HG02840 (cell line): ENCODE results near the gene VAV2.
"Not testable (repeated sequence)": the region's sequence is repeated elsewhere in the genome, so short reads cannot be mapped to it uniquely, and the experiment has no call there.

Experiments
- ATAC-seq: cut with Tn5 transposase; IDR thresholded peaks from one replicate; pipeline ENCODE4 v1.9.1; 2021; ENCODE audit warnings: mild to moderate bottlenecking, moderate library complexity, moderate number of reproducible peaks; ENCODE audit not compliant: unreplicated experiment, low FRiP score

Gene VAV2

DNA sequence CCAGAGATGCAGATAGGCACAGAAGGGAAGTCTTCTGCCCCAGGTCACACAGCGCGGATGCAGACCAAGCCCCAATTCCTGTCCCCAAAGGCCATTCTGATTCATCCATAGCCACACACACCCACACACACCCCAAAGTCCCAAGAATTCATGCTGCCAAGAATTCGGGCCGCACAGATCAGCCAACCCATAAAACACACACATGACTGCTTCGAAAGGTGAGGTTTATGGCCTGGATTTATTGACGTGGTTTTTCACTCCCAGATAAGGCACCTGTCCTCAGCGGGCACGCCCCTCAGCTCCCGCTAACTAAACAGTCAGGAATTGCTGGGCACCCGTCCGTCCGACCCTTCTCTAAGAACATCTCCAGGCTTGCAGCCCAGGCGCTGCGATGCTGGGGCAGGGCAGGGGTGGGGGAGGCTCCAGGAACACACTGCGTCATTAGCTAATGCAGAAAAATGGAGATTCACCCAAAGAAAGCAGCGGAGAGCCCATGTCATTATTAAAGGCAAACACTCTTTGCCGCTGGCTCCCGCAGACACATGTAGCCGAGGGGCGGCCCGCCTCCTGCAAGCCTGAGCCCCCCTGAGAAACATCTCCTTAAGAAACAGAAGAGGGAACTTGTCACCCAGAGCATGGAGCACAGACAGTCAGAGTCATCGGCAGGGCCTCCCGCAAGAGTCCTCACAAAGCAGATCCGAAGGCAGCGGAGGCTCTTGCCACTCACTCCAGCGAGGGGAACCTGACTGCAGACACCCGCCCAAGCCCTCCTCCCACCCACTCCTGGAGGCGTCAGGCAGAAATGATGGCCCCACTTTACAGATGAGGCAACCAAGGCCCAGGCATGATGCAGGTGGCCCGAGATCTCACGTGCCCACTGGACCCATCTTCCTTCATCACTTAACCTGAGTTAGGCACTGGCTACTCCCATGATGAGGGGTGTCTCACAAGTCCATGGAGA lies 19.9 kb downstream of the VAV2 start:
- no peak for ATAC-seq

DNA sequence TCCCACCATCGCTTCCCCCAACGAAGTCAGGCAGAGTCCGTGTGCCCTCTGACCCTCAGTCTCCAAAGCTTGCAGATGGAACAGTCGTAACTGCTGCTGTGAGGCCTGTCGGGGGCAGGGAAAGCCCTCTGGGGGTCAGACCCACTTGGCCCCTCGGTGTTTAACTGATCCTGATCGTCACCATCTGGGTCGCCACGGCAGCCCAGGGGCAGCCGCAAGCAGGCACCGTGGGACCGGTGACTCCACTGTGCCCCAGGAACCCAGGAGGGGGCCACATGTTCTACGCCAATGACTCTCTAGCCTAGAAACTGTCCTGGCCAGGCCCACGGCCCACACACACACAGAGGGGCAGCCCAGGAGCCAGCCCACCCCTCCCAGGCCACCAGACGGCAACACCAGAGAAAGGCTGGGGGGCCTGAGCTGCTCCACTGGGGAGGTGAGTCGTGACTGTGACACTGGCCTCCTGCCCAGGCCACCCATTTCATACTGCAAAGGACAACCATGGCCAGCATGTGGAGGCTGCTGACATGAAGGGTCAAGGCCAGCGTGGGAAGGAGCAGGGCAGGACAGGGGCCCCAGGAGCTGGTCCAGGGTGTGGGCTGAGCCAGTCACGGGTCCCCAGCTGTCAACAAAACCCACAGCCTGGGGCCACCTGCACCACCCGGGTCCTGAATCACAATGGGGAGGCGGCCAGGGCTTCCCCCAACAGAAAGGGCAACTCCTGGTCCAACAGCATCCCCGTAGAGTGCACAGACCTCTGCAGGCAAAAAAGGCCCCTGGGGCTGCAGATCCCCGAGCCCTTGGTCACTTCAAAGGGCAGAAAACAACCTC lies 20.8 kb downstream of the VAV2 start:
- ATAC-seq, result no peak

DNA sequence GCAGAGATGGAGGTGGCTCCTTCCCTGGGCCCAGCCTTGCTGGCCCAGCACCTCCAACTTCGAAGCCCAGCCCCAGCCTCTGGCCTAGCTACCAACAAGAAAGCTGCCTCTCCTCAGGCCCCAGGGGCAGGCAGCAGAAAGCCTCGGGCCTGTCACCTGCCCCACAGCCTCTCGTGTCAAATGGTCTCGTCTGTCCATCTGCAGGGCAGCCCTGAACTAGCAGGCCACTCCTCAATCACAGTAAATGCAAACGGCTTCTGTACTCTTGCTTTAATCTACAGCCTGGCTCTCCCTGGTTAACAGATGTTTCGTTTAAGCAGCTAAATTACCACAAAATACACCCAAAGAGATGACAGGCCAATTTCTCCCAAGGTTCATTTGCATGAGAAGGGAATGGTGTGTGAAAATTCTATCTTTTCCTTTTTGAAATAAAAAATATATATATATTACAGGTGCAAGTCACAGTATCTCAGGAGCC lies 21.5 kb downstream of the VAV2 start:
- ATAC-seq, result no peak

DNA sequence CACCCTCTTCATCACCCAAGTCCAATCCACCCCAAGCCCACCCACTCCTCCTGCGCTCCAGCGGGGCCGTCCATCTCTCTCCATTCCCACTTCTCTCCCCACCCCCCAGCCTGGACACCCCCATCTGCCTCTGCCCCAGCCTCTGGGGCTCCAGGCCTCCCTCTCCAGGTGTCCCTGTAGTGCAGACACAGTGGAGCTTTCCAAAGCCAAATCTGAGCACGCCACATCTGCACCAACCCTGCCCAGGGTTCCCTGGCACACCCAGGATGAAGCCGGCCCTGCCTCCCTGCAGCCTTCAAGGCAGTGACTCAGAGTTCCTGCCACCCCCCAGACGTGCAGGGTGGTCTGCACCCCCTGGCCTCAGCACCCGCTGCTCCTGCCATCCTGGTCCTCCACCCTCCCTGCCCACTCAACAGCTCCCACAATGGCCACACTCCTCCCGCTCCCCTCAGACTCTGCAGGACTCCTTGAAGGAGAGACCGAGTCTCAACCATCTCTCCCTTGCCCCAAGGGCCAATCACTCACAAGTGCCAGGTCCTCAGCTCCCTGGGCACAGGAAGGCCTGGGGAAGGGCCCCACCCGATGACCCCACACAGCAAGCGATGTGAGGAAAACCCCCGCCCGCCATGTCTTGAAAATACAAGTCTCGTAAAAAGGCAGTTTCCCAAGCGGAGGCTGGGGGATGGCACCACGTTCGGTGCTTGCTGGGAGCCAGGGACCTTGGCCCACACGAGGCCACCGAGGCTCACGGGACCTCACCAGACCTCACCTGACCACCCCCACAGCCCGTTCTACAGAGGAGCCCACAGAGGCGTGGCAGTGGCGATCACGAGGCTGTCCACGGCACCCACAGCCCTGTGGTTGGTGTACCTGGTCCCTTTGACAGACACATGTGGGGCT lies 22.2 kb downstream of the VAV2 start:
- no peak for ATAC-seq

DNA sequence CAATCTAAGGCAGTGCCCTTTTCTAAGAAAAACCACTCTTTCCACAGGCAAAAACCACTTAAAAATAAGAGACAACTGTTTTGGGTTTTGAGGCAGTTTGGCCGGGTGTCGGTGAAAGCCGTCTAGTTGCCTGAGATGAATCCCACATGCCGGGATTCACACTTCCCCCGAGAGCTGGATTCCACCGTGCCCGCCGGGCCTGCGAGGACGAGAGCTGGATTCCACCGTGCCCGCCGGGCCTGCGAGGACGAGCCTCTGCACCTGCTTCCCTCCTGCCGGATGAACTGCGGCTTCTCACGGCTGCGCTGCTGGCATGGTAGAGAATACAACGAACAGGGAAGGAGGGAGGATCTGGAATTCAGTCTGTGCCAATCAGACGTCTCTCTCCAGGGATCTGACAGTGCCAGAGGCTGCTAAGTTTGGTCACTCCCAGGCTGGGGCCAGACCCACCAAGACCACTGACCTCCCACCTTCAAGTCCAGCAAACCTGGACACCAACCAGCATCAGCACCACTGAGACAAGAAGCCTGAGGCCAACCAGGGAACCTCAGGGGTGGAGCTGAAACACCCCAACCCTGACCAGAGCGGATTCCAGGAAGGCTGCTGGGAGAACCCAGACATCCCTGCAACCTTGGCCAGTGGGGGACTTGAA lies 23.0 kb downstream of the VAV2 start:
- no peak for ATAC-seq

DNA sequence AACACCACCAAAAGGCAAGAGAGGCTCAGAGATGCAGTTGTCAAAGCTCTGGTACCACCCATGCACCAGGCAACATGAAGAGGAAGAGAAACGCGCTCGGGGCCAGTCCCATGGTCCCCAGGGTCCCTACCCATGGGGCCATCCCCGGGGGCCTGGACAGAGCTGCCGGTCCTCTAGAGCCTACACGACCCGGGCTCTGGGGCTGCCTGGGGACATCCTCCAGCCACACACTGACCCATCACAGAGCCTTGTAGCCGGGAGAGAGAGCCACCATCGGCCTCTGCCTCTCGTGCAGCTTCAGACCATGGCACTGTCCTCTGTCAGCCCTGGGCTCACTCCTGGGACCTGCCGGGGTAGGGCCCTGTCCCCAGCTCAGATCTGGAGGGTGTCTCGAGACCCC lies 23.7 kb downstream of the VAV2 start:
- no peak for ATAC-seq

DNA sequence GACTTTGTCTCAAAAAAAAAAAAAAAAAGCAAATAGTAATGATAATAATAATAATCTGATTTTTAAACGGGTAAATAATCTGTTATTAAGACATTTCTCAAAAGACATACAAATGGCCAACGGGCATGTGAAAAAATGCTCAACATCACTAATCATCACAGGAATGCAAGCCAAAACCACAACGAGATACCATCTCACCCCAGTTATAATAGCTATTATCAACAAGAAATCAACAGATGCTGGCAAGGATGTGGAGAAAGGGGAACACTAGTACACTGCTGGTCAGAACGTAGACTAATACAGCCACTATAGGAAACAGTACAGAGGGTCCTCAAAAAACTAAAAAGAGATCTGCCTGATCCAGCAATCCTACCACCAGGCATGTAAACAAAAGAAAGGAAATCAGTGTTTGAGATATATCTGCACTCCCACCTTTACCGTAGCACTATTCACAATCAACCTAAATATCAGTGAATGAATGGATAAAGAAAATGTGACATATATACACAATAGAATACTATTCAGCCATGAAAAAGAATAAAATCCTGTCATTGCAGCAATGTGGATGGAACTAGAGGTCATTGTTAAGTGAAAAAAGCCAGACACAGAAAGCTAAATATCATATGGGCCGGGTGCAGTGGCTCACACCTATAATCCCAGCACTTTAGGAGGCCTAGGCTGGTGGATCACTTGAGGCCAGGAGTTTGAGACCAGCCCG lies 24.9 kb downstream of the VAV2 start:
- no peak for ATAC-seq

DNA sequence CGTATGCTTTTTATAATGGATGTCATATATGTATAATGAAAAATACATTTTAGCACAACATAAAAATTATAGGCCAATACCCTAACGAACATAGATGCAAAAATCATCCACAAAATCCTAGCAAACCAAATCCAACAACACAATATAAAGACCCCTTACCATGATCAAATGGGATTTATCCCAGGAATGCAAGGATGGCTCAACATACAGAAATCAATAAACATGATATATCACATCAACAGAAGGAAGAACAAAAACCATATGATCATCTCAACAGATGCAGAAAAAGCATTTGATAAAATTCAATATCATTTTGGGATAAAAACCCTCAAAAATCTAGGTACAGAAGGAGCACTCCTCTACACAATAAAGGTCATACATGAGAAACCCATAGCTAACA lies 27.7 kb downstream of the VAV2 start:
- ATAC-seq, result no peak

DNA sequence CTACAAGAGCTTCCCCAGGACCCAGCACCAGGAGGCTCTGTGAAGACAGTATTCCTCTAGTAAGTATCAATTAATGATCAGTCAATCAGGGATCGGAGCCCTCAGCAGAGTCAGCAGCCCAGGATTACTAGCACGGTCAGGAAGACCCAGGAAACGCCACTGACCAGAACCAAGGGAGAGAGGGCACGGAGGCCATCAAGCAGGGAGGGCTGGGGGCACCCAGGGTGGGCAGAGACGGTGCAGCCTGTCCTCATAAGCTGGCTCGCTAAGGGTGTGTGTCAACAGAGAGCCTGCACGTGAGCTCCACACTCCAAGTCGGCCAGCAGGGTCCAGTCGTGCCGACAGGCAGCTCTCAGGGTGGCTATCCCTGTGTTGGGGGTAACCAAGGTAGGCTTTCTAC lies 29.0 kb downstream of the VAV2 start:
- no peak for ATAC-seq

DNA sequence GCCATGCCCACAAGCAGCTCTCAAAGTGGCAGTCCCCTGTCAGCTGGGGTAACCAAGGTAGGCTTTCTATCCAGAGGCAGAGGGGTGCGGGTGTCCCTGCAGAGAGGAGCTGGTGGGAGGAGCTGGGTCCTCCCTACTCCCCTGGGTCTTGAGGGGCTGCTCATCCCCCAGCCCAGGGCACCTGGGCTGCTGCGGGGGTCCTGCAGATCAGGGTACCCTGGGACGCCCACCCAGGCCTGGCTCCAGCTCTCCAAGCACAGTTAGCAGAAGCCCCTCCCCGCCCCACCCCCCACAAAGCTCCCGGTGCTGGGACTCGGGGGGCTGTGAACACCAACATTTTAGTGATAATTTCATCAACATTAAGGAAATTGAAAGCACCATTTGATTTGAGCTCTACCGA lies 29.8 kb downstream of the VAV2 start:
- no peak for ATAC-seq

DNA sequence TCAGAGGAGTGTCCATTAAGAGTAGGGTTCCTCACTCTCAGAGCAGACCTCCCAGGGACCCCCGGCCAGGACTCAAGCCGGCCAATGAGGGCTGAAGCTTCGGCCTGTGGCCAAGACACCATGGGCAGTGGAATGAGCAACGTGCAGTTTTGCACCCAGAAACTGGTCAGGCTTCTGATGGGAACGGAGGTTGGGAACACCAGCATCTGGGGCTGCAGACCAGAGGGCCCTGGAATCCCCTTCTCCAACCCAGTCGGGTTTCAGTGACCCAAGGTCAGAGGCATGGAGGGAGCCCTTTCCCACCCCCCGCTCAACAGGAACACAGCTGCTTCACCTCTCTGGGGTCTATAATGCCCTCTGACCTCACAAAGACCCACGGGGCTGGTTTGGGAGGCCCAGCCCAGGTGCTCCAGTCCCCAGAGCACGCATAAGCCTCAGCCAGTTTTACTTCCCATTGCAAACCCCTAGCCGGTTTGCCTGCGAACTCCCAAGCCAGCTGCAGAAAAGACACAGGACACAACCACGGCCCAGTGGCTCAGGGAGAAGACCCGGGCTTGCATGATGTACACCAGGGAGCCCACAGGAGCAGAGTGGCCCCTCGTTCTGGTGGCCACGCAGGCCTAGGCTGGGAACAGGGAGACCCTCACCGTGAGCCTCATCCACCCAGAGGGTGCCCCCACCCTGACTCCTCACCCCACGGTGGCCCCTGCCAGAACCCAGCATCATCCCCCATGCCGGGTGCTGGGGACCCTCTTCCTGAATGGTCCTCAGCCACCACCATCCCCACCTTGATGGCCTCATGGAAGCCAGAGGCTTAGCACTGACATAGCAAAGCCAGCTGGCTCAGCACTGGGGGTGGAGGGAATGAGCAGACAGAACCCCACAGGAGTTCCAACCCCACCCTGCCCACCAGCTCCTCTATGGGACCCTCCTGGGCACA lies 30.6 kb downstream of the VAV2 start:
- ATAC-seq, result no peak

DNA sequence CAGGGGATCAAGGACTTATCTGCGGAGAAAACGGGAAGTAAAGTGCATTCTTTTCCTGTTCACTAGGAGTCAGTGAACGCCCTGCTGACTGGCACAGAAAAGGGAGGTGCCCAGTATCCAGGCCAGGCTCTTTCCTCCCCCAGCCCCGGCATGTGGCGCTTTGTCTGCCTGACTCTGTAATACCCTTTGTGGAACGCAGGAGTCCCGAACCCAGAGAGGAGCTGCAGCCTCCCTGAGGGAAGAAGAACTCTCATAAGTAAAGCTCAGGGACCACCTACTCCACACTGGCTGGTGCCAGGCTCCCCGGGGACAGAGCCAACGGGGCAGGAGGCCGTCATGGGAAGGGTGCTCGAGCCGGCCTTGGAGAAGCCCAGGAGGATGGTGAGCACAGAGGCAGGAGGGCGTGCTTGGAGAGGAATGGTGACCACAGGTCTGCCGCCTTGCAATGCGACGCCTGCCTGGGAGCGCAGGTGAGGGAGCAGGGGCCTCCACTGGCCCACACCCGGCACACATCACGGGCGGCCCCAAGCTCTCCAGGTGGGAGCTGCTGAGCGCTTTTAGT lies 31.5 kb downstream of the VAV2 start:
- ATAC-seq, result no peak

DNA sequence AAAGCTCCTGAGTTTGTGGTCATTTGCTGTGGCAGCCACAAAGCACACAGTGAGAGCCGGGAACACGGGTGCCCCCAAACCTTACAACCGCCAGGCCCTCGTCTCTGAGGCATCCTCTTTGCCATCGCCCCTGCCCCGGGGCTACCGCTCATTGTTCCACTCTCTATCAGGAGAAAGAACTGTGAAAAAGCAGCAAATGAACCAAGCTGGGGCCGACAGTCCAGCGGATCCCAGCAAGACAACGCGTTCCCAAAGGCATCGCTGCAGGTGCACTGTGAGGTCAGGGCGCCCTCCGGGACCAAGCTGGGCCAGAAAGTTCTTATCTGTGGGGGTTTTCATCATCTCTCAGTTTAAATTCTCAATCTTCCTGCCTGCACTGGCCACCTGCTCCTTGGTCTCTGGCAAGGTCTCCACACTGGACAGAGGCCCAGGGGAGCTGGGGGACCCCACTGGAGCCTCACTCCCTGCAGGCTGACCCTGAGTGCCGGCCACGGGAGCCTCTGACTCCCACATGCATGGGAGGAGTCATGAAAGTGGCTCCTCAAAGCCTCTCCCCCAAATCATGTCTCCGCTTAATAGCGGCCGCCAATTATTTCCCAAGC lies 32.1 kb downstream of the VAV2 start:
- ATAC-seq, result no peak

DNA sequence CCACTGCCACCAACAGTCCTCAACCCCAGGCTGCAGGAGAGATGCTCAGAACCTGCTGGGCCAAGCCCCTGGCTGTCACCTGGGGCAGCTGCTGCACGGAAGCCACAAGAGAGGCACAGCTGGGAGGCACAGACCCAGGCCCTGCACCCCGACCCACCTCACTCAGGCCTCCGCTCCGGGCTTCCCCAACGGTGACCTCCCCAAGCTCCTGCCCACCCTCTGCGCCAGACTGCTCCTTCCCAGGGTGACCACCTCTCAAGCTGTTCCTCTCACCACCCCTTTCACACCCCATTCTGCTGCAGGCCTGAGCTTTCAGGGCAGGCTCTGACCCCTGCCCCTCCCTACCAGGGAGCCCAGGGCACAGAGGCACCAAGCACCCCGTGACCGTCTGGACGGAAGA lies 33.0 kb downstream of the VAV2 start:
- ATAC-seq, result no peak

DNA sequence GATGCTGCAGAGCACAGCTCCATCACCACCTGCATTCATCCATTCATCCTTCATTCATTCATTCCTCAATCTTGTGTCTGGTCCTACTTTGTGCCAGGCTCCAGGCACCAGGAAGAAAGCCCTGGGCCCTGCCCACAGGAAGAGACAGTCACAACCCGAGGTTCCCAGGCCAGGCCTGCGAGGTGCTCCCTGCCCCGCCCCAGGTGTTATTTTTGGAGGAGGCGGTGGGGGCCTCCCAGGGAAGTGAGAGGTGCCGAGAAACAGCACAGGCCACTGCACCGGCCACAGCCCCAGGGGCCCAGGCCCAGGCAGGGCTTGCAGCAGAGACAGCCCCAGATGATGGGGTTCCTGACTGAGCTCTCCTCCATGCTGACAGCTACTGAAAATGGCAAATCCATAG lies 33.4 kb downstream of the VAV2 start:
- ATAC-seq, result no peak

DNA sequence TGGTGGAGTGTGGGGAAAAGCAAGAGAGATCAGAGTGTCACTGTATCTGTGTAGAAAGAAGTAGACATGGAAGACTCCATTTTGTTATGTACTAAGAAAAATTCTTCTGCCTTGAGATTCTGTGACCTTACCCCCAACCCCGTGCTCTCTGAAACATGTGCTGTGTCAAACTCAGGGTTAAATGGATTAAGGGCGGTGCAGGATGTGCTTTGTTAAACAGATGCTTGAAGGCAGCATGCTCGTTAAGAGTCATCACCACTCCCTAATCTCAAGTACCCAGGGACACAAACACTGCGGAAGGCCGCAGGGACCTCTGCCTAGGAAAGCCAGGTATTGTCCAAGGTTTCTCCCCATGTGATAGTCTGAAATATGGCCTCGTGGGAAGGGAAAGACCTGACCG lies 34.4 kb downstream of the VAV2 start:
- not testable (repeated sequence) for ATAC-seq

DNA sequence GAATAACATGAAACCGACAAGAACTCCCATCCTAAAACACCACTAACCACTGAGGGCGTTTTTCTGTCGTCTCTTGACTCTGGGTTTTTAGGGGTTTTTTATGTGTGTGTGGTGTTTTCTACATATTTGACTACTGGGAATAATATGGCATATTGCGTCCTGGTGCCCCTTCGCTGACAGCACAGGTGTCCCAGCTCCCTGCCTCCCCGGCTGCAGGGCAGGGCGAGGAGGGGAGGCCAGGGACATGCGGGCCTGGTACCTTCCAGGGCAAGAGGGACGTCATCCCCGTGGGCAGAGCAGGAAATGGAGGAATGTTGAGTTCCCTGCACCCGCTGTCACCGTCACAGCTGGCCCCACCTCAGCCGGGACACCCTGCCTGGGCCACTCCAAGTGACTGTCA lies 34.8 kb downstream of the VAV2 start:
- ATAC-seq, result no peak
